SHP77 treated with DMSO at 0.1 percent for 48 hours (cell line): Measurements from ENCODE around the gene C1orf167.
"Not testable (repeated sequence)": the region's sequence is repeated elsewhere in the genome, so short reads cannot be mapped to it uniquely, and the experiment has no call there.

ENCODE experiments used
- DNase-seq: peaks from one replicate; lab custom pipeline; 2025; lab: John Stamatoyannopoulos, UW

C1orf167 gene

DNA sequence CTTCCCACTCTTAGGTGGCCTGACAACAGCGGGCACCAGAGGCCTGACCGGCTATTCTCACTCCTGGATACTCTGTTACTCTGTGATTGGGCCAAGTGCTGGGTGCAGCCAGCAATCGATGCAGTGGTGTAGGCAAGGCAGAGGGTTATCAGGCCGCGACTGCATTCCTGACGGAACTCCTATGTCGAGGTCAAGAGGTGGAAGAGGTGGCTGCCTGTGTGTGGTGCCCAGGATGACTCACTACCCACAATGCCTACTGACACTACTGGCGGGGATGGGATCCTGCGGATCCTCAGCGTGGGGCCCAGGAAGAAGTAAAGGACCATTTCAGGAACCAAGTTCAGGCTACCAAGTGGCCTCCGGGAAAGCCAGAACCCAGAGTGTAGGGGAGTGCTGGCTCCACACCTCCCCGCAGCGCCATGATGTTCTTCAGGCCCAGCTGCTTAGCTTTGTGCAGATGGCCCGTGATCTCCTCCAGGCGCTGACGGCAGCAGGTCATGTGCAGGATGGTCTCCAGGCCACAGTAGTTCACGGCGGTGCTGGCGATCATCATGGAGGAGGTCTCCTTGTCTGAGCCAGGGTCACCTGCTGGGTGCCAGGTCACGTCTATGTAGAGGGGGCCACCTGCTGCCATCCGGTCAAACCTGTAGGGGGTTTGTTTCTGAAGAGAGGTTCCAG lies 38.9 kb downstream of the C1orf167 start:
- no peak for DNase-seq

DNA sequence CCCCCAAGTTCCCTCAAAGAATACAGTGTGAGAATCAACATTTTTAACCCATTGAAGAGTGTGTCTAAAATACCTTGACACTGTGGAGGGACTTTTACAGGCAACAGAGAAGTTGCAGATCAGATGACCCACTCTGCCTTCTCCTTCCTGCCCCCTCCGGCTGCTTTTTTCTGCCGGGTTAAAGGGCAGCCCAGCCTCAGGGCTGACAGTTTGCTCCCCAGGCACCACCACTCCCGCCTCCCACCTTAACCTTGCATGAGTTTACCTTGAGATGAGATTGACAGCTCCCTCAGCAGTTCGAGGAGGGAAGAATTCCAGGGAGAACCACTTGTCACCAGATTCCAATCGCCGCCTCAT lies 40.6 kb downstream of the C1orf167 start:
- no peak for DNase-seq

DNA sequence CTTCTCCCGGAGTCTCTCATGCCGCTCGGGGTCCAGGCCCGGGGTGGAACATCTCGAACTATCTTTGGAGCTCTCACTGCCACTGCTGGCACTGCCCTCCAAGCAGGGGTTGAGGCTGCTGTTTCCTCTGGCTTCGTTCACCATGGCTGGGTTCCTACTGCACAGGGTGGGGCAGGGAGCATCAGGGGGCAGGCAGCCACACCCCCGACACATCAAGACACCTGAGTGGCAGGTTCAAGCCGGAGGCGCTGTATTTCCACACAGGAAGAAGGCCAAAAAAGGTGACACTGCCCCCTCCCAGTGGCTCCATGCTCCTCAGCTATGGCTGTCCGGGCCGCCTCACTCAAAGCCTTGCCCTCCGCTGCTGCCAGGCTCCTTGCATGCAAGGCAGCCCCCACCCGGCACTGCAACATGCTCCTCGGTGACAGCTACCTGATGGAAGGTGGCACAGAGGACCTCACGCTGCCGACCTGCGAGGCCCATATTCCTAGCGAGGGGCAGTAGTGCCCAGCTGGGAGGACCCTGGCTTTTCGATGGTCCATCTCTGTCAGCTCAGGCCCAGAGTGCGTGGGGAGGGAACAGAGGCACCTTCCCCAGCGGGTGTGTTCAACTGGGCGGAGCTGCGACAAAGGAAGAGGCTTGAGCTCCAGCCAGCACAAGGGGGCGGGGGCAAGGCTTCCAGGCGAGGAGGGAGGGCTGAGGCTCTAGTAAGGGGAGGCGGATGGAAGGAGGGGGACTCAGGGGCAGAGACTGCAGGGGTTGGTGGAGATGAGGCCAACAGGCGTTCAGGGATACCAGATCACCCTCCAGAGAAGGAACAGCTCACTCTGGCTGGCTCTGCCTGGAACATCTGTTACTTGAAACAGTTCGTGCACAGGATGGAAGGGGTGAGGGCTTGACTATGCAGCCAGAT lies 41.2 kb downstream of the C1orf167 start:
- no peak for DNase-seq

DNA sequence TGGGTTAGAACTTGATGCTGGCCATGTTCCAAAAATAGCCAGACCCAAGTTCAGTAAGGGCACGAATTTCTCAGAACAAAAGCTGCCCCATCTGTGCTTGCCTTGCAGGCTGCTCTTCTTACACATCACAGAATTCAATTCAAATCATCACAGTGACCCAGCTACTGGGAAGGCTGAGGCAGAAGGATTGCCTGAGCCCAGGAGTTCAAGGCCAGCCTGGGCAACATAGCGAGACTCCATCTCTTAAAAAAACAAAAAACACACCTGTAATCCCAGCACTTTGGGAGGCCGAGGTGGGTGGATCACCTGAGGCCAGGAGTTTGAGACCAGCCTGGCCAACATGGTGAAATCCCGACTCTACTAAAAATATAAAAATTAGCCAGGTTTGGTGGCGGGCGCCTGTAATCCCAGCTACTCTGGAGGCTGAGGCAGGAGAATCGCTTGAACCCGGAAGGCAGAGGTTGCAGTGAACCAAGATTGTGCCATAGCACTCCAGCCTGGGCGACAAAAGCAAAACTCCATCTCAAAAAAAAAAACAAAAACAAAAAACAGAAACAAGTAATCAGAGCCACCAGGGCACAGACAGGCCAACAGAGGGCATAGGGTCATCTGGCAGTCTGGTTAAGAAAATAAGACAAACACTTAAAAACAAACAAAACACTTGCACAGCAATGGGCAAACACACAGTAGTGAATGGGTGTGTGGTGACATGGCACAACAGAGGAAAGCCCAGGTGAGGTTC lies 42.1 kb downstream of the C1orf167 start:
- not testable (repeated sequence) for DNase-seq

DNA sequence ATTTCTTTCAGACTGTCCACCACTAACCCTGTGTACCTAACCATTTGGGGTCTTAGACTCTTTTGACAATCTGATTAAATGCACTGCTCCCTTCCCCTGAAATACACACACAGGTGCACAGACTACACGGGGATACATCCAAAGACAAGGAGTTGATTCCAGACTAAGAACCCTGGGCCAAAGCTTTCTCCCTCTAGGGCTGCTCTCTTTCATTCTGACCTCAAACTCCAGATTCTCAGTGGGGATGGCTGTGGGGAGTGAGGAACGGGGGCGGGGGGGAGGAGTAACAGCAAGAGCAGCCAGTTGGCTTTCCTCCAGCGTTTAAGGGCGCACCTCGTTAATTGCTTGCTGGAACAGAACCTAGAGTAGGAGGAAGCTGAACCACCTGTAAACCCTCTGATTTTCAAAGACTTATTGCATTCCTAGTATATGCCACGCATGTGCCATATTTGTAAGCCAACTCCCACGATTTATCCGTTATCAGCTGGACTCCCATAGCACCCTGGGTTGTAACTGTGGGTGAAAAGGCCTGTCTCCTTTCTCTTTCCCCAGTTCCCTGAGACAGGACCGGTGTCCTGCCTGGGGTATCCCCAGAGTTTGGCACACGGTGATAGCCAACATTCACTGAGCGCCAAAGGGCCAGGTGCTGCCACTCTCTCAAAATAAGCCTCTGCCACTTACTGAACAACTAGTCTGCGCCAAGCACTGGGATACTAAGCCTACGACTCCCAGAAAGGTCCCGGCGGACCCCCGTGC lies 42.9 kb downstream of the C1orf167 start:
- DNase-seq: no peak

DNA sequence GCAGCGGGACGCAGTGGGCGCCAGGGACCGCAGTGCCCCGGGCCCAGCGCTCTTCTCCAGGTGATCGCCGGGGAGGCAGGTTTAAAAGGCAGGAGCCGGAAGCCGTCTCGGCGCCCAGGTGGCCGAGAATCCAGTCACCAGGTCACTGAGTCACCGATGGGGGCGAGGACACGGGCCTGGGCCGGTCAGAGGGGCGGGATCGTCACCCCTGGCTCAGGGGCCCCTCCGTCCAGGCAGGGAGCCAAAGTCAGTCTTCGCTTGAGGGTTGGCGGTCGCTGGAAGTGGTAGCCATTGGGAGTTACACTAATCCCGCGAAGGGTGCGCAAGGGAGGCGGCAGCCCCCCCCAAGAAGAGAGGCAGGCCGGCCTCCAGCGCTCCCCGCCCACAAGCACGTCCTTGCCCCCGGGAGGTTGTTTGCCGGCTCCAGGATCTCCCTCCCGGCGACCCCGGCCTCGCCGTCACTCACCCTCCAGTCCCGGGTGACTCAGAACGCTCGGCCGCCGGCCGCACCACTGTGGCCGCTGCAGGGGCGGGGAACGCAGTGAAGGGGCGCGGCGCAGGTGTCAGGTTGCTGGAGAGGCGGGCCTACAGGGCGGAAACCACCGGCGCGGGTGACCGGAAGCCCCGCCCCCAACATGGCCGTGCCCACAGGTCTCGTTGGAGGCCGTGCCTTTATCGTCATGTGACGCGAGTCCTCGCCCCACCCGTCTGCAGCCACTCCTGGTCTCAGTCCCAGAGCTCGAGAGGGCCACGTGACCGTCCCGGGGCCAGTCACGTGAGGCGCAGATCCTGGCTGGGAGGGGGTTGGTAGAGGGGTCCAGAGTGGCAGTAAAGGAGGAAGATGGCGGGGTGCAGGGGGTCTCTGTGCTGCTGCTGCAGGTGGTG lies 43.7 kb downstream of the C1orf167 start, which contains the start of the genes CLCN6 and MTHFR:
Gene CLCN6, plus strand, starts transcription at position 770 of the 885 bp plus-strand sequence. Its CDS starts 72 bp downstream, at position 842.
Gene MTHFR, minus strand, starts transcription at position 543 of the 885 bp plus-strand sequence. CDS start 2,848 bp downstream, outside the sequence.
- DNase-seq: peak; percentile 95

DNA sequence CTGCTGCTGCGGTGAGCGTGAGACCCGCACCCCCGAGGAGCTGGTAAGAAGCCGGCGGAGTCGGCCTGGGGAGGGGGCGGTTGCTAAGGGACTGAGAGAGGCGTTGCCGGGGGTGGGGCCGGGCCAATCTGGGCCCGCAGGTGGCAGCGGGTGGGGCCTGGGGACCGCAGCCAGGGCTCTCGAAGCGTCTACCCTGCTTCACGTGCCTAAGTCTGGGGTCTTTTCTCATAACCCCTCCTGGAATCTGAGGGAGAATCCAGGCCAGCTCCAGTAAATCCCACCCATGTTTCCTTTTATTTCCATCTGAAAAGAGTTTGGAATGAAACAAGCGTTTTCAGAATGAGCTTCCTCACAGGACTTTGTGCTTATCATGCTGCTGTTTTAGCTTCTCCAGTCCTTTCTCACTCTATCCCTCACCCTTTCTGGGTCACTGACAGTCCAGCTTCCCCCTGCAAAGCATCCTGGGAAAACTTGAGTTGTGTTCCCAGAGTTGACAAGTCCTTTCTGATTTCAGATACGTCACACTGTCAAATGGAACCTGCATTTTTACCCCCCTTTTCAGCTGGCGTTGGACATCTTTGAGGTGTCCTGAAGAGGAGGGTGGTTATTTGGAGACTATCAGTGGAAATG lies 44.4 kb downstream of the C1orf167 start:
- no peak for DNase-seq

DNA sequence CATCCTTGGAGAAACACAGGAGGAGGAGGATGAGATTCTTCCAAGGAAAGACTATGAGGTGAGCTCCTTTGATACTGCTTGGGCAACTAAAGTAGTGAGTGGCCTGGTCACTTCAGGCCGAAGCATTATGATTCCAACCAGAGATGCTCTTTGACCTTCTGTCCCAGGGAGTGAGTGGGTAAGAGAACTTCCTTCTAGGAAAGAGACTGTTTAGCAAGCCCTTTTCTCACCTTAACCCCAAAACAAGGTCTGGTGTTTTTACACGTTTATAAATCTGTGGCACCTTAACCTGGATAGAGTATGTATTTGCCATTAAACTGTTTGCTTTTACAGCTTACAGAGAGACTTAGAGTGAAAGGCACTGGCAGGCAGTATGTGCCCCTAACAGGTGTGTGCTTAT lies 45.1 kb downstream of the C1orf167 start:
- DNase-seq: no peak

DNA sequence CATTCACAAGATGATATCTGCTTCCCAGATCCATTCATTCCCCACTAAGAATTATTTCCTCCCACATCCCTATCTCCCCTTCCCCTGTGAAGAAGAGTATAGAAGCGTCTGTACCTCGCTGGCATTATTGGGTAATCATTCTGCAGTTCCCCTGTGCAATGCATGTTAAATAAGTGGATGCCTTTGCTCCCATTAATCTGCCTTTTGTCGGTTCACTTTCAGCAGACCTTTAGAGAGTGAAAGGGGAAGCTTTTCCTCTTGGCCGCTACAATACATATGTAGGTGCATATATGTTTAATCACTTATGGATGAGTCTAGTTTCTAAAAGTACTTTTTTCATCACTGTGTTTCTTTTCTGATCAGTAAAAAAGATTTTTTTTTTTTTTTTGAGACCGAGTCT lies 51.0 kb downstream of the C1orf167 start:
- DNase-seq: no peak

DNA sequence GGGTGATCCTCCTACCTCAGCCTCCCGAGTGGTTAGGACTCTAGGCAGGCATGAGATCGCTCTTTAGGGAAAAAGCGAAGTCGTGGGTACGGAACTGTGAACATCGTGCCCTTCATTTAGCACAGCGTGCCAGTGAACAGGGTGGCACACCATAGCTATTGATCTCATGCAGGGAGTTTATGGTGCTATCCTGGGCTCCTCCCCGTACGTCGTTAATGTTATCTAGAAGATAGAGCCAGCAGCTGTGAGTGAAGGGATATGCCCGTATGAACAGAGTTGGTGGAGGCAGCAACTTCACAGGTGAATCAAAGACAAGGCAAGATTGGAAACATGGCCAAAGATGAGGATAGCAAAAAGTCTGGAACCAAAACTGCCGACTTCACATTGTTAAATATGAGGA lies 55.2 kb downstream of the C1orf167 start:
- DNase-seq: no peak

DNA sequence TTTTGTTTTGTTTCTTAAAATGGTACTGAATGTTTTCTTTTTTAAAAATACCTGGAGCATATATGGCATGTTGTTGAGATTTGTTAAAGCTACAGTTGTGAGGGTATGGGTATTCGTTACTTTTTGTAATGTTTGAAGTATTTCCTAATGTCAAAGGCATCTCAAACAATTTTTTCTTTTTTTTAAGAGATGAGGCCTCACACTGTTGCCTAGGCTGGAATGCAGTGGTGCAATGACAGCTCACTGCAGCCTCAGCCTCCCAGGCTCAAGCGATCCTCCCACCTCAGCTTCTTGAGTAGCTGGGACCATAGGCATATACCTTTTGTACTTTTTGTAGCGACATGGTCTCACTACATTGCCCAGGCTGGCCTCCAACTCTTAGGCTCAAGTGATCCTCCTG lies 60.1 kb downstream of the C1orf167 start:
- DNase-seq: no peak

DNA sequence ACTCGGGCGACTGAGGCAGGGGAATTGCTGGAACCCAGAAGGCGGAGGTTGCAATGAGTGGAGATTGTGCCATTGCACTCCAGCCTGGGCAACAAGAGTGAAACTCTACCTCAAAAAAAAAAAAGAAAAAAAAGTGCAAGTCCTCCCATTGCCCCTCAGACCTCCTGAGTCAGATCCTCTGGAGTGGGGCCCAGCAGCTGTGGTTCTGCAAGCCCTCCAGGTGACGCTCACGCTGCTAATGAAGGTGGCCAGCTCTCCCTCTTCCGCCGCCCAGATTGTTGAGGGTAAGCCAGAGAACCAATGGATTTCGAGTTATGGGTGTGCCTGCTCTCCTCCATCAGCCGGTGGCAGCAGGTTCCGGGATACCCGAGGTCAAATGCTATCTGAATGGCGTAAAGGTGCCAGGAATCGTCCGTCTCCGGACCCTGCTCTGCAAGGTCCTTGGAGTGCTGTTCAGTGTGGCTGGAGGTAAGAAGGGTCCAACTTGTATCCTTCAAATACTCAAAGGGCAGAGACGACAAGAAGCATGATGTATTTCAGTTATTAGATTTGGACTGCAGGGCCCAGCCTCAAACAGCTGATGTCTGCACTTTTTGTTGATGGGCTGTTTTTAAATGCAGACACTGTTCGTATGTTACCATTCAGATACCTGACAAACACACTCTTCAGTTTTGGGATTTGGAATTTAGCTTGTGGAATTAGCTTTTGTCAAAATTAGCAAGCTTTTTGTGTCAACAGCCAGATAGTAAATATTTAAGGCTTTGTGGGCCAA lies 61.6 kb downstream of the C1orf167 start:
- DNase-seq: no peak

DNA sequence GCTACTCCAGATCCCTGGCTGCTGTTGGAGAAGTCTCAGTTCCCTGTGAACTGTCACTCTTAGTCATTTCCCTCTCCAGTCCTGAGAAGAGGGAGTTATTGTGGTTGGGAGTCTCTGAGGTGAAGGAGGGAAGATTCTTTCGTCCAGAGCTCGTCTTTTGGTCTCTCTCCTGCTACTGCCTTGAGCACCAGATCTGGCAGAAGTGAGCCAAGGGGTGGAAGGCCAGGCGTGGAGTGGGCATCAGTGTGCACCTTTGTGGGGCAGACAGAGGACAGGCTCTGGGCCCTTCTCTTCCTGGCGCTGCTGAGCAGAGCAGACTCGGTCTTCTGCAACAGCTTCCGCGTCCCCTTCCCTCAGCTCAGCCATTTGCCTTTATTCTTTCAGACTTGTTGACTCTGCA lies 63.1 kb downstream of the C1orf167 start:
- no peak for DNase-seq

DNA sequence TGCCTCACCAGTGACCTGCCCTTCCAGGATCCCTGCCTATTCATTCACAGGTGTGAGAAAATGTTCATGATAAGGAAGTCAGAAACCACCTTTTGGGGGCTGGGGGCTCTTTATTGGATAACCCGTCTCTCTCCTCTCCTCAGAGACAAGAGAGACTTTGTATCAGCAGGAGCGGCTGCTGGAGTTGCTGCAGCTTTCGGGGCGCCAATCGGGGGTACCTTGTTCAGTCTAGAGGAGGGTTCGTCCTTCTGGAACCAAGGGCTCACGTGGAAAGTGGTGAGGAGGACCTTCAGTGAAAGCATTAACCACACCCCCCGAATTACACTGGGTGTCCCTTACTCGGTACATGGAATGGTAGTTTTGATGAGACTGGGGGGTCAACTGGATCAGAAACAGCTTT lies 65.0 kb downstream of the C1orf167 start:
- no peak for DNase-seq

DNA sequence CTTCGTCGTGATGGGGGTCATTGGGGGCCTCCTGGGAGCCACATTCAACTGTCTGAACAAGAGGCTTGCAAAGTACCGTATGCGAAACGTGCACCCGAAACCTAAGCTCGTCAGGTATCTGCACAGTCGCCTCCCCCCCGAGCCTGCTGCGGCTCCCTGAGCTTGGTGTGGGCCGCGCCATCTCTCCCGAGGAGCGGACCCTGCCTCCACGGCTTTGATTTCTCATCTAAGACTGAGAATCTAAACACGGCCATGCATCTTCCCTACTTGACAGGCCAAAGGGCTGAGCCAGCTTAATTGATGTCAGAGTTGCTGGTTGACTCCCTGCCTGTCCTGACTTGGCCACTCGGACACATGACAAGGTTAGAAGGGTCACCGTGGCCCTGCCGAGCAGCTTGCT lies 66.5 kb downstream of the C1orf167 start:
- DNase-seq: no peak

DNA sequence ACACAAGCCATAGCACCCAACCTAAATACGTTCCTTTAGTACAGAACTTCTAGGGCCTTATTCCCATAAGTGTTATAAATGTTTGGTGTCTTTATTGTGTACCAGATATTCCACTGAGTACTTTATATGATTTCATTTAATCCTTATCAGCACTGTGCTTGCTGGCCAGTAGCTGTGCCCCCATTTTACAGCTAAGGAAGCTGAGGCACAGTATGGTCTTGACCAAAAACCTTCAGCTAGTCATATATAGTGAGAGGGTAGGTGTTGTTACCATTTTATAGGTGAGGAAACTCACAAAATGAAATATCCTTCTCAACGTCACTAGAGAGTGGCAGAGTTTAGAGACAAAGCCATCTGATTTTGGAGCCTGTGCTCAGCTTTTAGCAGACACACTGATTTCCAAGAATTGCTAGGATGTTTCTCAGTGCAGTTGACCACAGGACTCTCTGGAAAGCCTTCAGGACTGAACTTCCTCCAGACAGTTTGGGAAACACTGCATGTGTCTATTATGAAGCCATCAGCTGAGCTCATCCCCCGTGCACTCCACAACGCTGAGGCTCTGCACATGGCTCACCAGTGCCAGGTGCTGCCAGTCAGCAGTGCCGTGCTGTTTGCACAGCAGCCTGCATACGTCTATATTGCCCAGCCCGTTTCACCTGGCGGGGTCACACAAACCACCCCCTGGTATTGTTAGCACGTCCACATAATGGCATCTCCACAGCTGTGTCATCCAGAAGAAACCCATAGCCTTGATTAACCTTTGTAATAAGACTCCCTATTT lies 70.1 kb downstream of the C1orf167 start:
- peak; percentile 10 for DNase-seq

DNA sequence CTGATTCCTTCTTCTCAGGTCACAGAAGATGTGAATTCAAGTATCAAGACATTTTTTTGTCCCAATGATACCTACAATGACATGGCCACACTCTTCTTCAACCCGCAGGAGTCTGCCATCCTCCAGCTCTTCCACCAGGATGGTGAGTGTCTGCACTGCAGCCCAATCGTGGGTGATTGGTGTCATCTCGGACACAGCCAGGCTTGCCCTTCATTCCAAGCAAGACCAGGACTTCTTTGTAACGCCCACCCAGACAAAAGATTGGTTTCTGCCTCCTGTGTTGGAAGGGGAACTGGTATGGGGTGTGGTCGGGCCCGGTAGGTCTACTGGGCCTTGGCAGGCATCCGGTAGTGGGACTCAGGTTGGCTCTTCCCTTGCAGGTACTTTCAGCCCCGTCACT lies 71.5 kb downstream of the C1orf167 start:
- DNase-seq: no peak

DNA sequence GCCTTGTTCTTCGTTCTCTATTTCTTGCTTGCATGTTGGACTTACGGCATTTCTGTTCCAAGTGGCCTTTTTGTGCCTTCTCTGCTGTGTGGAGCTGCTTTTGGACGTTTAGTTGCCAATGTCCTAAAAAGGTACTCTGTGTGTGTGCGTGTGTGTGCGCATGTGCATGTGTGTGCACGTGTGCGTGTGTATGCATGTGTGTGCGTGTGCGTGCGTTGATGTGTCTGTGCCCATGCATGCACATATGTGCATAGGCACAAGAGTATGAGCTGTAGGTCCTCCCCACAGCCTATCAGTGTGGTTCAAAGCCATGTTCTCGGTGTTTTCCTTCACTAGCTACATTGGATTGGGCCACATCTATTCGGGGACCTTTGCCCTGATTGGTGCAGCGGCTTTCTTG lies 71.9 kb downstream of the C1orf167 start:
- DNase-seq: no peak
